ENCODE measurements around the gene KCNJ16. TPM values are rescaled to one million over a fixed set of nuclear protein-coding genes. Genes with fewer than 3 reads are reported as not detected.

The KCNJ16 gene
- total RNA-seq, 1 donor from 2014 or later = 0.62 TPM

GRCh38 chr17:70091005-70091568 is 16.1 kb downstream of the KCNJ16 start:
- H3K27ac ChIP-seq = no peak overlapping the region
- H3K9me3 ChIP-seq = no peaks in the 10 kb centered on the region
- DNase-seq (no peak), ATAC-seq (no peak)
- H3K4me3 ChIP-seq = no peak overlapping the region
- intact Hi-C loops (cut with DNase I) = no loop called here
- H3K4me1 ChIP-seq = no peaks in the 10 kb centered on the region
- no peak for TF ChIP-seq CTCF (IDR thresholded peaks at IDR 0.05)
- no peaks in the 10 kb centered on the region for H3K36me3 ChIP-seq
- no peaks in the 10 kb centered on the region for H3K27me3 ChIP-seq (ENCODE audit: low read depth)

- intact Hi-C loops (cut with DNase I) = no loop called here
- DNase-seq = no peak
- no peaks in the 10 kb centered on the region for H3K27me3 ChIP-seq (ENCODE audit: low read depth)
- H3K36me3 ChIP-seq = no peaks in the 10 kb centered on the region
- no peak overlapping the region for H3K4me3 ChIP-seq
- H3K9me3 ChIP-seq = no peaks in the 10 kb centered on the region
- TF ChIP-seq CTCF (IDR thresholded peaks at IDR 0.05) = no peak
- H3K4me1 ChIP-seq = no peaks in the 10 kb centered on the region
- H3K27ac ChIP-seq = no peak overlapping the region
- no peak for ATAC-seq
These were observed 16.7 kb downstream of the KCNJ16 start for GRCh38 chr17:70091696-70092095.

DNA sequence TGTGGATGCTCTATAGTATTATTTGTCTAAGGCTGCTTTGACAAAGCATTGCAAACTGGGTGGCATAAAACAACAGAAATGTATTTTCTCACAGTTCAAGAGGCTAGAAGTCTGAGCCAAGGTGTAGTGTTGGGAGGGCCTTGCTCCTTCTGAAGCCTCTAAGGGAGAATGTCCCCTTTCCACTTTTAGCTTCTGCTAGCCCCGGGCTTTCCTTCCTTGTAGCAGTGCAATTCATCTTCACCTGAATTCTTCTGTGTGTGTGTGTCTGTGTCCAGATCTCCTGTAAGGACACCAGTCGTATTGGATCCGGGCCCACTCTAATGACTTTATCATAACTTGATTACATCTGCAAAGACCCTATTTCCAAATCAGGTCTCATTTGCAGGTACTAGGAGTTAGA is 18.1 kb downstream of the KCNJ16 start:
- H3K4me1 ChIP-seq = no peaks in the 10 kb centered on the region
- no peaks in the 10 kb centered on the region for H3K9me3 ChIP-seq
- DNase-seq = no peak
- no peak overlapping the region for H3K27ac ChIP-seq
- no peak for TF ChIP-seq CTCF (IDR thresholded peaks at IDR 0.05)
- no peaks in the 10 kb centered on the region for H3K36me3 ChIP-seq
- intact Hi-C loops (cut with DNase I) = no loop called here
- ATAC-seq = no peak
- no peaks in the 10 kb centered on the region for H3K27me3 ChIP-seq (ENCODE audit: low read depth)
- H3K4me3 ChIP-seq = no peak overlapping the region

GRCh38 chr17:70095455-70095854 is 20.4 kb downstream of the KCNJ16 start:
- TF ChIP-seq CTCF (IDR thresholded peaks at IDR 0.05) = no peak
- intact Hi-C loops (cut with DNase I) = no loop called here
- no peak overlapping the region for H3K27ac ChIP-seq
- H3K36me3 ChIP-seq = no peaks in the 10 kb centered on the region
- no peak for DNase-seq
- no peak overlapping the region for H3K4me3 ChIP-seq
- ATAC-seq = no peak
- H3K4me1 ChIP-seq = no peaks in the 10 kb centered on the region
- H3K9me3 ChIP-seq = no peaks in the 10 kb centered on the region
- H3K27me3 ChIP-seq (ENCODE audit: low read depth) = no peaks in the 10 kb centered on the region

GRCh38 chr17:70096861-70097260 is 21.8 kb downstream of the KCNJ16 start:
- Histone ChIP-seq H3K27ac (no peak overlapping the region), H3K9me3 (no peaks in the 10 kb centered on the region), H3K36me3 (no peaks in the 10 kb centered on the region), H3K4me3 (no peak overlapping the region), H3K27me3 (ENCODE audit: low read depth) (no peaks in the 10 kb centered on the region), H3K4me1 (no peaks in the 10 kb centered on the region)
- DNase-seq = no peak
- no peak for TF ChIP-seq CTCF (IDR thresholded peaks at IDR 0.05)
- ATAC-seq = no peak
- intact Hi-C loops (cut with DNase I) = no loop called here

- no peak for ATAC-seq
- TF ChIP-seq CTCF (IDR thresholded peaks at IDR 0.05) = no peak
- Histone ChIP-seq H3K9me3 (no peaks in the 10 kb centered on the region), H3K36me3 (no peaks in the 10 kb centered on the region), H3K27me3 (ENCODE audit: low read depth) (no peaks in the 10 kb centered on the region), H3K27ac (no peak overlapping the region), H3K4me1 (no peaks in the 10 kb centered on the region), H3K4me3 (no peak overlapping the region)
- DNase-seq = no peak
- intact Hi-C loops (cut with DNase I) = no loop called here
These were observed 23.0 kb downstream of the KCNJ16 start for GRCh38 chr17:70098030-70098429.

Data from lower lobe of right lung (tissue), 2 donors.